SK-N-SH treated with all-trans-retinoic acid at 6 μM for 48 hours (cell line): ENCODE results near the gene SERINC1.

Experiments
- ARNTL ChIP-seq: fragments of 450-650 bp; formaldehyde crosslinking; IDR thresholded peaks from 2 replicates; pipeline ENCODE4 v1.5.0; 2020; ENCODE audit warnings: low read depth, mild to moderate bottlenecking, moderate library complexity, borderline replicate concordance
- ESRRG ChIP-seq: fragments of 250-450 bp; sonication (Bioruptor Pico); IDR thresholded peaks from 2 replicates; pipeline ENCODE4 v1.6.1; 2021; ENCODE audit warnings: mild to moderate bottlenecking
- GLIS3 ChIP-seq: fragments of 250-450 bp; sonication (Bioruptor Pico); IDR thresholded peaks from 2 replicates; pipeline ENCODE4 v1.5.0; 2020; ENCODE audit warnings: mild to moderate bottlenecking, moderate library complexity
- ISL1 ChIP-seq: fragments of 250-450 bp; sonication (Bioruptor Pico); IDR thresholded peaks from 2 replicates; pipeline ENCODE4 v2.1.2; 2022; ENCODE audit warnings: mild to moderate bottlenecking, moderate library complexity
- OSR1 ChIP-seq: fragments of 250-450 bp; sonication (Bioruptor Pico); IDR thresholded peaks from 2 replicates; pipeline ENCODE4 v1.8.0; 2022; ENCODE audit warnings: moderate library complexity, mild to moderate bottlenecking, inconsistent platforms
- SNAI2 ChIP-seq: fragments of 250-450 bp; sonication (Bioruptor Pico); IDR thresholded peaks from 2 replicates; pipeline ENCODE4 v1.5.0; 2020; ENCODE audit warnings: mild to moderate bottlenecking, moderate library complexity
- TOX ChIP-seq: fragments of 250-450 bp; sonication (Bioruptor Pico); IDR thresholded peaks from 2 replicates; pipeline ENCODE4 v1.8.0; 2021; ENCODE audit warnings: mild to moderate bottlenecking, moderate library complexity, borderline replicate concordance
- ZFP3 ChIP-seq: fragments of 250-450 bp; sonication (Bioruptor Pico); IDR thresholded peaks from 2 replicates; pipeline ENCODE4 v1.5.0; 2020; ENCODE audit warnings: mild to moderate bottlenecking, moderate library complexity
- ZFP30 ChIP-seq: fragments of 450-650 bp; formaldehyde crosslinking; IDR thresholded peaks from 2 replicates; pipeline ENCODE4 v1.5.0; 2022; ENCODE audit warnings: mild to moderate bottlenecking, moderate library complexity
- TF ChIP-seq, protein P1 (sequence below): fragments of 250-450 bp; sonication (Bioruptor Pico); IDR thresholded peaks from 2 replicates; pipeline ENCODE4 v1.8.0; 2020; ENCODE audit warnings: mild to moderate bottlenecking, moderate library complexity, borderline replicate concordance
- TF ChIP-seq, protein P2 (sequence below): fragments of 250-450 bp; sonication (Bioruptor Pico); IDR thresholded peaks from 2 replicates; pipeline ENCODE4 v1.8.0; 2021; ENCODE audit warnings: low read depth, mild to moderate bottlenecking, moderate library complexity, borderline replicate concordance
- TF ChIP-seq, protein P3 (sequence below): fragments of 250-450 bp; sonication (Bioruptor Pico); IDR thresholded peaks from 2 replicates; pipeline ENCODE4 v1.5.1; 2020; ENCODE audit warnings: low read depth, mild to moderate bottlenecking, moderate library complexity

DNA sequence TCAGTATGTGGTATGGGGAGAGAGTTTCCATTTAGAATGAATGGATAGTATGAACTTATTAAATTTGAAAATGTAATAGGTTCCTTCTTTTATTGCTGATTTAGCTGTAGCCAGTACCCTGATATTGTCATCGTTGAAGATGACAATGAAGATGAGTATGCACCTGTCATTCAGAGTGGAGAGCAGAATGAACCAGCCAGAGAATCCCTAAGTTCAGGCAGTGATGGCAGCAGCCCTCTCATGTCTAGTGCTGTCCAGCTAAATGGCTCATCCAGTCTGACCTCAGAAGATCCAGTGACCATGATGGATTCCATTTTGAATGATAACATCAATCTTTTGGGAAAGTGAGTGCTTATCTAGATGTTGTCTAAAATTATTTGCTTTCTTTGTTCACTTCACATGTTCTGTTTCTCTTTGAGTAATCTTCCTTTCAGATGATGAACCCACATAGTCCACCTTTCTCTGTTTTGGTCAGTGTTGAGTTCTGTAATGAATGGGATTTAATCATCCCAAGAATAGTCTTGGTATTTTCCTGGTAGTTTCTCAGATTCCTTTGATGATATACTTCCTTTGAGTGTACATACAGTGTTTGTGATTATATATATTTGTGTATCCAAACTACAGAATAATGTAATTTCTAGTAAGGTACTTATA is 48.9 kb downstream of the SERINC1 start:
- TF ChIP-seq ISL1 = no peak
- TF ChIP-seq OSR1 = no peak
- TF ChIP-seq, protein P1, sequence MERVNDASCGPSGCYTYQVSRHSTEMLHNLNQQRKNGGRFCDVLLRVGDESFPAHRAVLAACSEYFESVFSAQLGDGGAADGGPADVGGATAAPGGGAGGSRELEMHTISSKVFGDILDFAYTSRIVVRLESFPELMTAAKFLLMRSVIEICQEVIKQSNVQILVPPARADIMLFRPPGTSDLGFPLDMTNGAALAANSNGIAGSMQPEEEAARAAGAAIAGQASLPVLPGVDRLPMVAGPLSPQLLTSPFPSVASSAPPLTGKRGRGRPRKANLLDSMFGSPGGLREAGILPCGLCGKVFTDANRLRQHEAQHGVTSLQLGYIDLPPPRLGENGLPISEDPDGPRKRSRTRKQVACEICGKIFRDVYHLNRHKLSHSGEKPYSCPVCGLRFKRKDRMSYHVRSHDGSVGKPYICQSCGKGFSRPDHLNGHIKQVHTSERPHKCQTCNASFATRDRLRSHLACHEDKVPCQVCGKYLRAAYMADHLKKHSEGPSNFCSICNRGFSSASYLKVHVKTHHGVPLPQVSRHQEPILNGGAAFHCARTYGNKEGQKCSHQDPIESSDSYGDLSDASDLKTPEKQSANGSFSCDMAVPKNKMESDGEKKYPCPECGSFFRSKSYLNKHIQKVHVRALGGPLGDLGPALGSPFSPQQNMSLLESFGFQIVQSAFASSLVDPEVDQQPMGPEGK (CRISPR knock-in tag) = no peak
- TF ChIP-seq ARNTL (CRISPR knock-in tag) = no peak
- TF ChIP-seq ZFP30 (CRISPR knock-in tag) = no peak
- no peak for TF ChIP-seq ZFP3 (CRISPR knock-in tag)
- TF ChIP-seq GLIS3 (CRISPR knock-in tag) = no peak
- TF ChIP-seq, protein P2, sequence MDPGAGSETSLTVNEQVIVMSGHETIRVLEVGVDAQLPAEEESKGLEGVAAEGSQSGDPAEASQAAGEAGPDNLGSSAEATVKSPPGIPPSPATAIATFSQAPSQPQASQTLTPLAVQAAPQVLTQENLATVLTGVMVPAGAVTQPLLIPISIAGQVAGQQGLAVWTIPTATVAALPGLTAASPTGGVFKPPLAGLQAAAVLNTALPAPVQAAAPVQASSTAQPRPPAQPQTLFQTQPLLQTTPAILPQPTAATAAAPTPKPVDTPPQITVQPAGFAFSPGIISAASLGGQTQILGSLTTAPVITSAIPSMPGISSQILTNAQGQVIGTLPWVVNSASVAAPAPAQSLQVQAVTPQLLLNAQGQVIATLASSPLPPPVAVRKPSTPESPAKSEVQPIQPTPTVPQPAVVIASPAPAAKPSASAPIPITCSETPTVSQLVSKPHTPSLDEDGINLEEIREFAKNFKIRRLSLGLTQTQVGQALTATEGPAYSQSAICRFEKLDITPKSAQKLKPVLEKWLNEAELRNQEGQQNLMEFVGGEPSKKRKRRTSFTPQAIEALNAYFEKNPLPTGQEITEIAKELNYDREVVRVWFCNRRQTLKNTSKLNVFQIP (CRISPR knock-in tag) = no peak
- TF ChIP-seq, protein P3, sequence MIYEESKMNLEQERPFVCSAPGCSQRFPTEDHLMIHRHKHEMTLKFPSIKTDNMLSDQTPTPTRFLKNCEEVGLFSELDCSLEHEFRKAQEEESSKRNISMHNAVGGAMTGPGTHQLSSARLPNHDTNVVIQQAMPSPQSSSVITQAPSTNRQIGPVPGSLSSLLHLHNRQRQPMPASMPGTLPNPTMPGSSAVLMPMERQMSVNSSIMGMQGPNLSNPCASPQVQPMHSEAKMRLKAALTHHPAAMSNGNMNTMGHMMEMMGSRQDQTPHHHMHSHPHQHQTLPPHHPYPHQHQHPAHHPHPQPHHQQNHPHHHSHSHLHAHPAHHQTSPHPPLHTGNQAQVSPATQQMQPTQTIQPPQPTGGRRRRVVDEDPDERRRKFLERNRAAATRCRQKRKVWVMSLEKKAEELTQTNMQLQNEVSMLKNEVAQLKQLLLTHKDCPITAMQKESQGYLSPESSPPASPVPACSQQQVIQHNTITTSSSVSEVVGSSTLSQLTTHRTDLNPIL (CRISPR knock-in tag) = no peak
- no peak for TF ChIP-seq ESRRG
- TF ChIP-seq SNAI2 (CRISPR knock-in tag) = no peak
- no peak for TF ChIP-seq TOX (CRISPR knock-in tag)
